HG03460 (cell line): ENCODE results near the gene DRD1.

Source experiments
- ATAC-seq: cut with Tn5 transposase; IDR thresholded peaks from one replicate; pipeline ENCODE4 v1.9.1; 2021; ENCODE audit not compliant: unreplicated experiment

The DRD1 gene

GRCh38 chr5:175444060-175444904 lies at the start of gene DRD1:
Gene DRD1 (minus strand): TSS chr5:175444182. CDS start chr5:175443099, 1,083 bp downstream.
- no peak for ATAC-seq

GRCh38 chr5:175493726-175494125 lies 49.7 kb upstream of the DRD1 start:
- ATAC-seq = no peak

DNA sequence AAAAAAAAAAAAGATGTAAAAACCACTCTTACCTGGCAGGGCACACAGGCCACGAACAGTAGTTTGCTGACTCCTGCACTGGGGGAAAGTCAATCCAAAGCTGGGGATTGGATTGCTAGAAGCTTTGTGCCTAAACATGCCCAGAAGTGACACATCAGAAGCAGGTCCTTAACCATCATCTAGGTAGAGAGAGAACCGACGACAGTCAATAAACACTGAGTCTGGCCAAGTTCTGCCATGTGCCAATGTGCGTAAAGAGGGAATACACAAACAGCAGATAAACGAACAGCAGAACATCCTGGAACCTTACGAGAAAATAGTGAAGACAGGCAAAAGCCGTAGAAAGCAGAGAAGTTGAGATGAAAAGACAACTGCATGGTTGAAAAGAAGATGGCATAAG lies 49.3 kb upstream of the DRD1 start:
- ATAC-seq = no peak

DNA sequence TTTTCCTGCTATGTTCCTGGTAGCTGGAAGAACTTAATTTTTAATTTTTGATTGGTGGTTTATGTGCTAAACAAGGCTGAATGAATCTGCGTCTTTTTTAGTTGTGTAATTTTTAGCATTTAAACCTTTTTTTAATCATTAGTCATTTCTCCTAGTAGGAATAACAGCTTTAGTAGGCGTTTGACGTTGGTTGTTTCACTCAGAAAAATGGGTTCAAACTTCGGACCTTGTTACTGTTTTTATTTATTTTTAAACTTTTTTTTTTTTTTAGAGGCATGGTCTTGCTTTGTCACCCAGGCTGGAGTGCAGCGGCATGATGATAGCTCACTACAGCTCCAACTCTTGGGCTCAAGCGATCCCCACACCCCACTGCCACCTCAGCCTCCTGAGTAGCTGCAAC lies 47.2 kb upstream of the DRD1 start:
- ATAC-seq = no peak

GRCh38 chr5:175489693-175490443 lies 45.9 kb upstream of the DRD1 start:
- no peak for ATAC-seq

DNA sequence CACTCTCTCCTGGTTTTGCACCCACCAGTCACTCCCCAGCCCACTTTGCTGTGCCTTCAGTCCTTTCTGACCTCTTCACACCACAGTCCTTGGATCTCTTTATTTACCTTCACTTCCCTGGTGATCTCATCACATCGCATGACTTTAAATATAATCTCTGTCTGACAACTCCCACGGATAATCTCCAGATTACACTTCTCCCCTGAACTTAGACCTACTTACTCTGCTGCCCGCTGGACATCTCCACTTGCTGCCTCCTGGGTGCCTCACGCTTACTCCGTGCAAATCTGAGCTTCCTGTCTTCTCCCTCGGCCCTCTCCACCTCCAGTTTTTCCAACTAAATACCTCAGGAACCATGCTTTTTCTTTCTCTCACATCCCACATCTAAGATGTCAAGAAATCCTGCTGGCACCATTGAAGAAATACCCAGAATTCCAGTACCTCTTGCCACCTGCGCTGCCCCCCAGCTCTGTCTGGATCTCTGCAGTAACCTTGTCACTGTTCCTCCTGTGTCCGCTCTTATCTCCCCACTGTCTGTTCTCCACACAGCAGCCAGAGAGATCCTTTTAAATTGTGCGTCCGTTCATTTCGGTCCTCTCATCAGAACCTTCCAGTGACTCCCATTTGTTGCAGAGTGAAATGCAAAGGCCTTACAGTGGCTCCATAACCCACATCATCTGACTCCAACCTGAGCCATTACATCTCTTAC lies 43.7 kb upstream of the DRD1 start:
- ATAC-seq = no peak

DNA sequence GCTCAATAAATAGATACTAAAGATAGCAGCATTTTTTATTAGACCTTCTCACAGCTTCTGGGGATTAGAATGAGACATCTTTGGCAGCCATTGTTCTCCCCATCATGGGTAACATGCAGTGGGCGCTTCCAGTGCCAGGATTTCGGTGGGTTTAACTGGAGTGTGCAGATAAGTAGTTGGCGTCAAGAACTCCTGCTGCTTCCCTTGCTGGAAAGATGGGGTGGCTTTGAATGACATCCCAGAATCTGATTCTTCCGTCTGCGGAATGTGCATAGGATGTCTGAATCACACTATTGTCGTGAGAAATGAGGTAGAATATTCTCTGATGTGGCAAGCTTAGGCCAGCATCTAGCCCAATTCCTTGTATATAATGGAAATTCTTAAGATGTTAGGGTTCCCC lies 41.6 kb upstream of the DRD1 start:
- ATAC-seq = no peak

- ATAC-seq = no peak
Measured at GRCh38 chr5:175484829-175485228, 40.8 kb upstream of the DRD1 start.

- no peak for ATAC-seq
Measured at GRCh38 chr5:175484322-175484721, 40.3 kb upstream of the DRD1 start.

- ATAC-seq = no peak
Measured at GRCh38 chr5:175483337-175483736, 39.4 kb upstream of the DRD1 start.

DNA sequence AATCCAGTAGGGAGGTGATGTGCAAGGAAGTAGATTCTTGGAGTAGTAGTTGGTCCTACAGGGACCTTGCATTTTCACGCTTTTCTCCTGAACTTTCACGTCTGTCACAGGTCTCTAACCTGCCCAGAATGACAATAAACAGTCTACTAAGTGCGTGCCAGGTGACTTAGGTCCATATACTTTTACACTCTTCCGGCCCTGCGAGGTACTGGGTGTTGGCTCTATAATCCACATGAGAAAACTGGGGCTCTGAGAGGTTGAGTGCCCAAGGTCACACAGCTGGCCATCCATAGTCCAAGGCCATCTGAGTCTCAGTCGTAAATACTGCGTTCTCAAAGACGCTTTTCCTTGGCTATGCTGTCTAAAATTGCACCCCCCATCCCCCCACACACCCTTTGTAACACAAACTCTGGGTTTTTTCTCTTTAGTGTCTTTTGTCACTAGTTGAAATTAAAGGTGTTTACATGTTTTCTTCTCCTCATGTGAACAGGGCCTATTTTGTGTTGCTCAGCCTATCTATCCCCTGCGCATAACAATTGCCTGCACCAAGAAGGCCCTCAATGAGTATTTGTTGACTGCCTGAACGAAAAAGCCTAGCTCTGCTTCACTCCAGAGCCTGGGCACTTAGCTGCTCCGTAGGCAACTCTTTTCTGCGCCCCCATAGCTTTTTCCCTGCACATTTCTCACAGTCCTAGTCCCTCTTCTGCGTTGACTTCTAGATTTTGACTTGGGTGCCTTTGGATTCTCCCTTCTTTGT lies 35.3 kb upstream of the DRD1 start:
- peak; percentile 16 for ATAC-seq

- ATAC-seq = peak; percentile 83
Measured at GRCh38 chr5:175478384-175479124, 34.6 kb upstream of the DRD1 start, which contains the start of gene SFXN1. Gene SFXN1 (plus strand): TSS chr5:175478560. CDS start chr5:175492104, 13,544 bp downstream.

DNA sequence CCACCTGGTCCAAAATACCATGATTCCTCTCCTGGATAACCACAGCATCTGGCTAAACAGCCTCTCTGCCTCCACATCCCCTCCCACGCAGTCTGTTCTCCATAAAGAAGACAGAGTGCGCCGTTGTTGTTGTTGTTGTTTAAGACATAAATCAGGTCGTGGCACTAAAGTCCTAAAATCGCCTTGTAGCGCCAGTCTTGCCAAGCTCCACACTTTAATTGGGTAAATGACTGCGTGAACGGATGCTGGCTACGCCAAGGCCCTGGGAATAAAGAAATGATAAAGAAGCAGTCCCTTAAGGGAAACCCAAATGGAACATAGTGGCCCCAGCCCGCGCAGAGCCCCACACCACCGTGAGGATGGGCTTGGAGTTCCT lies 34.0 kb upstream of the DRD1 start:
- ATAC-seq = no peak

GRCh38 chr5:175477440-175477839 lies 33.5 kb upstream of the DRD1 start:
- ATAC-seq = no peak

- ATAC-seq = no peak
Measured at GRCh38 chr5:175475248-175475647, 31.3 kb upstream of the DRD1 start.

GRCh38 chr5:175472378-175472777 lies 28.4 kb upstream of the DRD1 start:
- no peak for ATAC-seq

DNA sequence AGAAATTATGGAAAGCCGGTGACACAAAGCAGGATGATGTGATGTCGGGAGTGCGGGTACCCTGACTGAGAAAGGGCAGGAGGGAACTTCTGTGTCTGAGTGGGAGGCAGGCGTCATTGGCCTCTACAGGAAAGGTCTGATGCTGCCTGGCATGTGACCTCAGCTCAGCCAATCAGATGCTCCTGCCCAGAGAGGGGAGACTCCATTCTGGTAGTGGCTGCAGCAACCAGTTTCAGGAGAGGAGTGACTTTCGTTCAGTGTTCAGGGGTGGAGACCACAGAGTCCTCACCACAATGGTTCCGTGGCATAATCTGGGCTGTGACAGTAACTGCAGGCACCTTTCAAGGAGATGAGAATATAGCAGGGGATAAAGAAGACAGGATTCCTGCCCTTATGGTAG lies 27.6 kb upstream of the DRD1 start:
- peak; percentile 57 for ATAC-seq

DNA sequence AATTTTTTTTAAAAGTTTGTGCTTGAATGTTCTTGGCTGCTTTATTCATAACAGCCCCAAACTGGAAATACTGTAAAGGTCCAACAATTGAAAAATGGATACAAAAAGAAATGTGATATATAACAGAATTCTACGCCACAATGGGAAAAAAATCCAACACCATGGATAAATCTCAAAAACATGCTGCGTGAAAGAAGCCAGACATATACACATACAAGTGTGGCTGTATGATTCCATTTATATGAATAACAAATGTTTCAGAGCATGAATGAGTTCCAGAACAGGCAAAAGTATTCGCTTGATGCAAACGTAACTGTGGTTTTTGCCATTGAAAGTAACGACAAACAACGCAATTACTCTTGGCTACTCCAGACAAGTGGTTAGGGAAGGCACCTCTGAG lies 27.2 kb upstream of the DRD1 start:
- ATAC-seq = no peak

DNA sequence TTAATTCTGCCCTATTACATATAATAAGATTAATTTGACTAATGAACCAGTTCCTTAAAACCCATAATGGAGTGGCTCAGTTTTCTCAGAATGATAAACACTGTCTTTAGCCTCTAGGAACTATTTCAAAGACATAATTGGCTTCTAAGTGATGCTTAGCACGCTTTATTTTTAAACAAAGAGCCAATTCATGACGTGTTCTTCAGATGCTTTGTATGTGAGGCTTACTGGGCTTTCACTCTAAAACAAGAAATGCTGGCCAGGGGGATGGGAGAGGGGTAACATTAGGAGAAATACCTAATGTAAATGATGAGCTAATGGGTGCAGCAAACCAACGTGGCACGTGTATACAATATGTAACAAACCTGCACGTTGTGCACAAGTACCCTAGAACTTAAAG lies 26.8 kb upstream of the DRD1 start:
- no peak for ATAC-seq

DNA sequence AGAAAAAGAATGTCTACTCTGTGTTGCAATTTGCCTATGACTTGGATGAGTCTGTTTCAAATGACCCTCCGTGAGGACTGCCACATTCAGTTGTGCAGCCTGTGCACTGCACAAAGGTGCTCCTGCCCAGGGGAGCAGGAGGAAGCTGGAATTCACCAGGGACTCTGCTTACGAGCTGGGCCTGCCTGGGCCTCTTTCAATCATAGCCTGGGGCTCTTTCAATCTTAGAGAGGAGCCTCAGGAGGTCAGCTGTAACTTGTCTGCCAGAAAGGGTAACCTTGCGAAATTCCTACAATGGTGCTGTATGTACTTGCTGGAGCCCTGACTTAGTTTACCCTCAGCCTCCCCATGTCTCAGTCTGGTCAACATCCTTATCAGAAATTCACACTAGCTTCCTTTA lies 25.9 kb upstream of the DRD1 start:
- no peak for ATAC-seq
